ENCODE results near the gene LRP1B. TPM values are rescaled to one million over a fixed set of nuclear protein-coding genes. Genes with fewer than 3 reads are reported as not detected.

The LRP1B gene
- total and polyA plus RNA-seq, 2 of the 8 experiments (the other 6 are each of a cell fraction or from before 2014, with no cell fraction given): 0.03 TPM; not detected in 1

GRCh38 chr2:141630407-141630930 lies 500.3 kb downstream of the LRP1B start (continued):
- no peak for TF ChIP-seq EP300 (IDR thresholded peaks at IDR 0.05; ENCODE audit: borderline replicate concordance in 1 of 2, low read depth in 2 of 2, low read length in 2 of 2)
- TF ChIP-seq BACH1 (IDR thresholded peaks at IDR 0.05; ENCODE audit: low read length): no peak
- no peak for TF ChIP-seq CBX5 (IDR thresholded peaks at IDR 0.05; ENCODE audit: low read depth, low read length)
- no peak for TF ChIP-seq KDM5A (IDR thresholded peaks at IDR 0.05; ENCODE audit: low read length)

Measured in H1 (cell line).